IMR-90 (cell line): ENCODE results near the gene CTBP2. TPM values are rescaled to one million over a fixed set of nuclear protein-coding genes. Genes with fewer than 3 reads are reported as not detected.

Experiments
- ATAC-seq: fragments of 200-7000 bp; cut with Tn5 transposase; 2 replicates; pipeline ENCODE4 v1.9.1; 2020; ENCODE audit warnings: low read depth, mild to moderate bottlenecking, moderate library complexity
- BruUV-seq: library from RNA; stranded (reverse); fragments of 400-500 nt; replicated peaks from 2 replicates; lab custom pipeline; 2021; lab: Mats Ljungman, UMichigan
- CTCF ChIA-PET: fragments of 300-600 bp; formaldehyde crosslinking; extraction: SDS; loops from one replicate; lab custom pipeline; 2021; ENCODE audit warnings: antibody characterized with exemption; lab: Yijun Ruan, JAX
- POLR2A ChIA-PET: fragments of 300-600 bp; sonication (Branson Sonifier 250); formaldehyde crosslinking; loops from one replicate; lab custom pipeline; 2022; ENCODE audit warnings: antibody characterized with exemption; ENCODE audit not compliant: unreplicated experiment; lab: Charles Lee
- DNase-seq: peaks from one replicate; pipeline ENCODE4 v3.0.0; 2013
- H2AFZ ChIP-seq: replicated peaks from 2 replicates; pipeline ENCODE3; 2013; ENCODE audit warnings: low read length, mild to moderate bottlenecking; ENCODE audit not compliant: poor library complexity
- H2AK5ac ChIP-seq: 2 replicates; pipeline ENCODE4 v1.6.1; 2013; ENCODE audit warnings: low read depth, low read length, inconsistent platforms
- H2AK9ac ChIP-seq: replicated peaks from 2 replicates; pipeline ENCODE3; 2013; ENCODE audit warnings: mild to moderate bottlenecking, low read depth, low read length, moderate library complexity; ENCODE audit not compliant: poor library complexity
- H2BK120ac ChIP-seq: 2 replicates; pipeline ENCODE4 v1.6.1; 2013; ENCODE audit warnings: low read depth, low read length, inconsistent platforms
- H2BK15ac ChIP-seq: 3 replicates; pipeline ENCODE4 v1.6.1; 2013; ENCODE audit warnings: low read depth, low read length, inconsistent platforms
- H2BK20ac ChIP-seq: 2 replicates; pipeline ENCODE4 v1.6.1; 2013; ENCODE audit warnings: low read depth, mild to moderate bottlenecking, inconsistent platforms, low read length, moderate library complexity
- H2BK5ac ChIP-seq: 2 replicates; pipeline ENCODE4 v1.6.1; 2013; ENCODE audit warnings: mild to moderate bottlenecking, low read depth, low read length, inconsistent platforms; ENCODE audit not compliant: poor library complexity, severe bottlenecking
- H3K14ac ChIP-seq: replicated peaks from 2 replicates; pipeline ENCODE4 v1.6.1; 2013; ENCODE audit warnings: low read depth, low read length, inconsistent platforms
- H3K18ac ChIP-seq: 2 replicates; pipeline ENCODE4 v1.6.1; 2013; ENCODE audit warnings: low read depth, low read length, control low read depth
- H3K23ac ChIP-seq: 2 replicates; pipeline ENCODE4 v1.6.1; 2013; ENCODE audit warnings: low read depth, low read length, inconsistent platforms
- H3K27ac ChIP-seq: 2 replicates; pipeline ENCODE4 v1.5.1; 2013; ENCODE audit warnings: mild to moderate bottlenecking, control low read depth, low read length; ENCODE audit not compliant: insufficient read depth
- H3K27me3 ChIP-seq: 2 replicates; pipeline ENCODE4 v1.6.1; 2013; ENCODE audit warnings: low read length; ENCODE audit not compliant: control insufficient read depth, insufficient read depth
- H3K36me3 ChIP-seq: 2 replicates; pipeline ENCODE4 v1.6.1; 2013; ENCODE audit warnings: low read length, mixed read lengths; ENCODE audit not compliant: control insufficient read depth, insufficient read depth
- H3K4ac ChIP-seq: 2 replicates; pipeline ENCODE4 v1.6.1; 2013; ENCODE audit warnings: low read depth, low read length, inconsistent platforms
- H3K4me1 ChIP-seq: 2 replicates; pipeline ENCODE4 v1.6.1; 2013; ENCODE audit warnings: low read length, mixed read lengths; ENCODE audit not compliant: control insufficient read depth, insufficient read depth
- H3K4me2 ChIP-seq: 2 replicates; pipeline ENCODE4 v1.6.1; 2013; ENCODE audit warnings: low read depth, mild to moderate bottlenecking, control low read depth, low read length, moderate library complexity
- H3K4me3 ChIP-seq: 2 replicates; pipeline ENCODE4 v1.5.1; 2013; ENCODE audit warnings: low read depth, mild to moderate bottlenecking, control low read depth, low read length, moderate library complexity; ENCODE audit not compliant: insufficient read depth
- H3K56ac ChIP-seq: 2 replicates; pipeline ENCODE4 v1.6.1; 2013; ENCODE audit warnings: low read length, inconsistent platforms; ENCODE audit not compliant: insufficient read depth; ENCODE audit errors: extremely low read depth
- H3K79me1 ChIP-seq, 2 experiments: 2 replicates each; pipeline ENCODE4 v1.6.1; 2013; ENCODE audit warnings: low read length in 2 of 2, inconsistent platforms in 1 of 2, low read depth in 1 of 2
- H3K9ac ChIP-seq: 2 replicates; pipeline ENCODE4 v1.6.1; 2013; ENCODE audit warnings: low read depth, low read length, control low read depth
- H3K9me1 ChIP-seq: 2 replicates; pipeline ENCODE4 v1.6.1; 2013; ENCODE audit warnings: low read length, inconsistent platforms; ENCODE audit not compliant: insufficient read depth
- H3K9me3 ChIP-seq: 2 replicates; pipeline ENCODE4 v1.6.1; 2013; ENCODE audit warnings: low read length; ENCODE audit not compliant: control insufficient read depth, insufficient read depth
- H4K20me1 ChIP-seq: 2 replicates; pipeline ENCODE4 v1.6.1; 2013; ENCODE audit warnings: low read length, inconsistent platforms; ENCODE audit not compliant: insufficient read depth
- H4K5ac ChIP-seq: 2 replicates; pipeline ENCODE4 v1.6.1; 2013; ENCODE audit warnings: mild to moderate bottlenecking, low read depth, low read length, control low read depth
- H4K8ac ChIP-seq, 2 experiments: 2 replicates each; pipeline ENCODE4 v1.6.1; 2013; ENCODE audit warnings: low read depth in 2 of 2, low read length in 2 of 2, control low read depth in 1 of 2, inconsistent platforms in 1 of 2
- H4K91ac ChIP-seq: 2 replicates; pipeline ENCODE4 v1.6.1; 2013; ENCODE audit warnings: low read depth, low read length, inconsistent platforms; ENCODE audit not compliant: insufficient read depth
- BHLHE40 ChIP-seq: fragments of 150-350 bp; IDR thresholded peaks from 2 replicates; pipeline ENCODE4 v1.6.1; 2016; ENCODE audit warnings: mild to moderate bottlenecking, low read depth, low read length
- CEBPB ChIP-seq: IDR thresholded peaks from 2 replicates; pipeline ENCODE4 v1.6.1; 2012; ENCODE audit warnings: low read depth, low read length, improper control_type of control experiment
- CHD1 ChIP-seq: IDR thresholded peaks from 2 replicates; pipeline ENCODE4 v1.6.1; 2012; ENCODE audit warnings: low read depth, low read length, improper control_type of control experiment
- FOS ChIP-seq: fragments of 150-350 bp; IDR thresholded peaks from 2 replicates; pipeline ENCODE4 v1.6.1; 2016; ENCODE audit warnings: low read depth, low read length
- MAFK ChIP-seq: IDR thresholded peaks from 2 replicates; pipeline ENCODE4 v1.6.1; 2012; ENCODE audit warnings: low read depth, low read length, improper control_type of control experiment
- MAZ ChIP-seq: IDR thresholded peaks from 2 replicates; pipeline ENCODE4 v1.6.1; 2012; ENCODE audit warnings: low read depth, mild to moderate bottlenecking, low read length, improper control_type of control experiment, moderate library complexity, borderline replicate concordance
- MXI1 ChIP-seq: IDR thresholded peaks from 2 replicates; pipeline ENCODE4 v1.6.1; 2012; ENCODE audit warnings: low read depth, mild to moderate bottlenecking, low read length, moderate library complexity, borderline replicate concordance
- NFE2L2 ChIP-seq: fragments of 150-350 bp; IDR thresholded peaks from 2 replicates; pipeline ENCODE4 v1.6.1; 2016; ENCODE audit warnings: low read depth, mild to moderate bottlenecking, low read length
- POLR2A ChIP-seq: IDR thresholded peaks from 2 replicates; pipeline ENCODE4 v1.6.1; 2012; ENCODE audit warnings: mild to moderate bottlenecking, low read depth, low read length
- RAD21 ChIP-seq: IDR thresholded peaks from 2 replicates; pipeline ENCODE4 v1.6.1; 2012; ENCODE audit warnings: low read length, improper control_type of control experiment
- RCOR1 ChIP-seq: IDR thresholded peaks from 2 replicates; pipeline ENCODE4 v1.6.1; 2012; ENCODE audit warnings: mild to moderate bottlenecking, low read length, improper control_type of control experiment; ENCODE audit not compliant: insufficient replicate concordance
- RFX5 ChIP-seq: IDR thresholded peaks from 2 replicates; pipeline ENCODE4 v1.8.0; 2012; ENCODE audit warnings: low read depth, mild to moderate bottlenecking, low read length, moderate library complexity
- SMC3 ChIP-seq: fragments of 150-350 bp; IDR thresholded peaks from 2 replicates; pipeline ENCODE4 v1.6.1; 2016; ENCODE audit warnings: low read depth, mild to moderate bottlenecking, antibody characterized with exemption, low read length, moderate library complexity
- WGBS, 2 experiments: methylation state at CpG; one replicate each; pipeline versions ENCODE4 v1.1.5 to v1.1.7; 2013; ENCODE audit warnings: missing lambda C conversion rate in 2 of 2; ENCODE audit not compliant: insufficient read length in 1 of 2; ENCODE audit errors: extremely low coverage in 2 of 2; 5-methylcytosine and 5-hydroxymethylcytosine counted together
- dilution Hi-C: fragments of 300-500 bp; cut with HindIII; formaldehyde crosslinking; loops from one replicate; pipeline ENCODE4 v1.14.3; 2018; ENCODE audit warnings: low sequenced_read_pairs; ENCODE audit not compliant: unreplicated experiment
- in situ Hi-C: fragments of 300-500 bp; cut with MboI; formaldehyde crosslinking; loops from 3 replicates; pipeline ENCODE4 v1.14.3; 2019; ENCODE audit warnings: low sequenced_read_pairs, inconsistent platforms, mixed read lengths
- intact Hi-C: fragments of 100-400 bp; cut with micrococcal nuclease; formaldehyde crosslinking; loops from 2 replicates; pipeline ENCODE4 v1.10.0; 2022
- polyA plus RNA-seq, 3 experiments: library from polyadenylated mRNA; depleted of rRNA; stranded (reverse); fragments of >200 nt; gene quantifications; 2 replicates each; pipeline ENCODE4 v1.2.3, GENCODE V29; 2012; ENCODE audit warnings: low replicate concordance in 1 of 3
- total RNA-seq: library from RNA; depleted of rRNA; stranded (reverse); fragments of >200 nt; gene quantifications from 2 replicates; pipeline ENCODE4 v1.2.3, GENCODE V29; 2012
- TF ChIP-seq, protein P1 (sequence below): fragments of 150-350 bp; IDR thresholded peaks from 2 replicates; pipeline ENCODE4 v1.6.1; 2017; ENCODE audit warnings: mild to moderate bottlenecking, antibody characterized with exemption, low read length, low read depth
- TF ChIP-seq, protein P2 (sequence below): fragments of 150-350 bp; IDR thresholded peaks from 2 replicates; pipeline ENCODE4 v1.6.1; 2016; ENCODE audit warnings: low read depth, mild to moderate bottlenecking, low read length, moderate library complexity, borderline replicate concordance
- TF ChIP-seq, protein P3 (sequence below): conservative IDR thresholded peaks from 2 replicates; pipeline ENCODE4 v1.5.1; 2012; ENCODE audit warnings: mild to moderate bottlenecking, low read depth, low read length, improper control_type of control experiment

The CTBP2 gene
- total and polyA plus RNA-seq, 2 of the 4 experiments (the other 2 are of a cell fraction), result 81.0 to 86.6 TPM

DNA sequence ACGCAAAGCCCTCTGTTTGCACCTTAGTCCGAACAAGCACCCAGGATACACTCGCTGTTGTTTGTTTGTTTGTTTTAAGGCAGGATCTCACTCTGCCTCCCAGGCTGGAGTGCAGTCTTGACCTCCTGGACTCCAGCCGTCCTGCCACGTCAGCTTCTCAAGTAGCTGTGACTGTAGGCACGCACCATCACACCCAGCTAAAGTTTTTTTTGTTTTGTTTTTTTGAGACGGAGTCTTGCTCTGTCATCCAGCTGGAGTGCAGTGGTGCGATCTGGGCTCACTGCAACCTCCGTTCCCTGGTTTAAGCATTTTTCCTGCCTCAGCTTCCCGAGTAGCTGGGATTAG lies 76.8 kb downstream of the CTBP2 start:
- no TSS peak for BruUV-seq
- Histone ChIP-seq H4K91ac (peak overlapping the region; percentile 85), H3K14ac (peak overlapping the region; percentile 73), H2BK120ac (peak overlapping the region; percentile 76), H2BK20ac (peak overlapping the region; percentile 35), H3K9me3 (no peaks in the 10 kb centered on the region), H3K27me3 (no peaks in the 10 kb centered on the region), H3K9me1 (peaks cover 46% of the 10 kb centered on the region), H2AFZ (no peak overlapping the region), H4K5ac (peak overlapping the region; percentile 35), H2AK5ac (peak overlapping the region; percentile 63; the same call in 1 of the 2 replicates), H3K27ac (peak overlapping the region; percentile 48), H3K4me1 (peaks cover 27% of the 10 kb centered on the region), H3K4me3 (no peak overlapping the region), H4K8ac (peak overlapping the region; percentile 61 to 67), H3K56ac (0 out of 2 replicates have a peak overlapping the region, but pooled peaks have one; percentile 11), H2AK9ac (no peak overlapping the region), H4K20me1 (peaks cover 30% of the 10 kb centered on the region), H3K23ac (peak overlapping the region; percentile 40; the same call in 1 of the 2 replicates), H3K18ac (peak overlapping the region; percentile 62), H3K79me1 (peaks cover 44 to 85% of the 10 kb centered on the region in 2 experiments), H3K36me3 (peaks cover 13% of the 10 kb centered on the region), H2BK5ac (peak overlapping the region; percentile 80), H3K4me2 (peak overlapping the region; percentile 16; the same call in 1 of the 2 replicates), H3K4ac (peak overlapping the region; percentile 82), H3K9ac (no peak overlapping the region), H2BK15ac (peak overlapping the region; percentile 17; the same call in 1 of the 3 replicates)
- CTCF ChIA-PET, result no interaction called here
- intact Hi-C loops, result no loop called here
- 10% methylated on average over 2 of the region's 10 CpGs; no CpG with 5 or more reads in 1 of the 2 experiments for WGBS, 2 experiments
- in situ Hi-C loops, result no loop called here
- DNase-seq (peak; percentile 97), ATAC-seq (peak; percentile 73)
- POLR2A ChIA-PET, result no interaction called here
- TF ChIP-seq, protein P1, sequence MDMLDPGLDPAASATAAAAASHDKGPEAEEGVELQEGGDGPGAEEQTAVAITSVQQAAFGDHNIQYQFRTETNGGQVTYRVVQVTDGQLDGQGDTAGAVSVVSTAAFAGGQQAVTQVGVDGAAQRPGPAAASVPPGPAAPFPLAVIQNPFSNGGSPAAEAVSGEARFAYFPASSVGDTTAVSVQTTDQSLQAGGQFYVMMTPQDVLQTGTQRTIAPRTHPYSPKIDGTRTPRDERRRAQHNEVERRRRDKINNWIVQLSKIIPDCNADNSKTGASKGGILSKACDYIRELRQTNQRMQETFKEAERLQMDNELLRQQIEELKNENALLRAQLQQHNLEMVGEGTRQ, result no peak
- TF ChIP-seq, protein P2, sequence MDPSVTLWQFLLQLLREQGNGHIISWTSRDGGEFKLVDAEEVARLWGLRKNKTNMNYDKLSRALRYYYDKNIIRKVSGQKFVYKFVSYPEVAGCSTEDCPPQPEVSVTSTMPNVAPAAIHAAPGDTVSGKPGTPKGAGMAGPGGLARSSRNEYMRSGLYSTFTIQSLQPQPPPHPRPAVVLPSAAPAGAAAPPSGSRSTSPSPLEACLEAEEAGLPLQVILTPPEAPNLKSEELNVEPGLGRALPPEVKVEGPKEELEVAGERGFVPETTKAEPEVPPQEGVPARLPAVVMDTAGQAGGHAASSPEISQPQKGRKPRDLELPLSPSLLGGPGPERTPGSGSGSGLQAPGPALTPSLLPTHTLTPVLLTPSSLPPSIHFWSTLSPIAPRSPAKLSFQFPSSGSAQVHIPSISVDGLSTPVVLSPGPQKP, result no peak
- TF ChIP-seq RFX5 (no peak), MAFK (no peak), NFE2L2 (peak; percentile 58; the same call in 1 of the 2 replicates), CEBPB (no peak), POLR2A (no peak), MAZ (no peak), FOS (peak; percentile 27; the same call in 1 of the 2 replicates), RAD21 (no peak), MXI1 (no peak), SMC3 (no peak), RCOR1 (no peak), BHLHE40 (peak; percentile 86), CHD1 (no peak)
- TF ChIP-seq, protein P3, sequence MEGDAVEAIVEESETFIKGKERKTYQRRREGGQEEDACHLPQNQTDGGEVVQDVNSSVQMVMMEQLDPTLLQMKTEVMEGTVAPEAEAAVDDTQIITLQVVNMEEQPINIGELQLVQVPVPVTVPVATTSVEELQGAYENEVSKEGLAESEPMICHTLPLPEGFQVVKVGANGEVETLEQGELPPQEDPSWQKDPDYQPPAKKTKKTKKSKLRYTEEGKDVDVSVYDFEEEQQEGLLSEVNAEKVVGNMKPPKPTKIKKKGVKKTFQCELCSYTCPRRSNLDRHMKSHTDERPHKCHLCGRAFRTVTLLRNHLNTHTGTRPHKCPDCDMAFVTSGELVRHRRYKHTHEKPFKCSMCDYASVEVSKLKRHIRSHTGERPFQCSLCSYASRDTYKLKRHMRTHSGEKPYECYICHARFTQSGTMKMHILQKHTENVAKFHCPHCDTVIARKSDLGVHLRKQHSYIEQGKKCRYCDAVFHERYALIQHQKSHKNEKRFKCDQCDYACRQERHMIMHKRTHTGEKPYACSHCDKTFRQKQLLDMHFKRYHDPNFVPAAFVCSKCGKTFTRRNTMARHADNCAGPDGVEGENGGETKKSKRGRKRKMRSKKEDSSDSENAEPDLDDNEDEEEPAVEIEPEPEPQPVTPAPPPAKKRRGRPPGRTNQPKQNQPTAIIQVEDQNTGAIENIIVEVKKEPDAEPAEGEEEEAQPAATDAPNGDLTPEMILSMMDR, result no peak
- dilution Hi-C loops, result no loop called here
